Neural cell (in vitro differentiated cells): ENCODE measurements around the gene TMEM127. TPM values are rescaled to one million over a fixed set of nuclear protein-coding genes. Genes with fewer than 3 reads are reported as not detected.

Source experiments
- H2AFZ ChIP-seq: fragments of 200-600, 300-800 bp; sonication (generic), shearing (Covaris generic); 2 replicates; pipeline ENCODE4 v1.6.0; 2014; ENCODE audit warnings: low read depth, mild to moderate bottlenecking, antibody characterized with exemption, low read length, moderate library complexity
- H3F3A ChIP-seq: fragments of 200-600 bp; shearing (Covaris generic); 2 replicates; pipeline ENCODE4 v1.6.1; 2016; ENCODE audit warnings: mild to moderate bottlenecking, moderate library complexity, mixed read lengths, antibody characterized with exemption, low read length; ENCODE audit not compliant: insufficient read depth, poor library complexity, severe bottlenecking
- H3K27ac ChIP-seq: fragments of 200-600, 300-800 bp; sonication (generic), shearing (Covaris generic); 2 replicates; pipeline ENCODE4 v1.5.1; 2014; ENCODE audit warnings: mild to moderate bottlenecking, low read length, moderate library complexity
- H3K27me3 ChIP-seq: fragments of 300-800, 200-600 bp; sonication (generic), shearing (Covaris generic); 2 replicates; pipeline ENCODE4 v1.6.0; 2014; ENCODE audit warnings: mild to moderate bottlenecking, low read depth, low read length, moderate library complexity; ENCODE audit not compliant: insufficient read depth
- H3K36me3 ChIP-seq: fragments of 300-800, 200-600 bp; sonication (generic), shearing (Covaris generic); 2 replicates; pipeline ENCODE4 v1.5.1; 2014; ENCODE audit warnings: mild to moderate bottlenecking, antibody characterized with exemption, low read length, moderate library complexity; ENCODE audit not compliant: insufficient read depth
- H3K4me2 ChIP-seq: fragments of 300-800, 200-600 bp; sonication (generic), shearing (Covaris generic); 2 replicates; pipeline ENCODE4 v1.6.0; 2014; ENCODE audit warnings: mild to moderate bottlenecking, low read length
- H3K4me3 ChIP-seq: fragments of 300-800, 200-600 bp; sonication (generic), shearing (Covaris generic); 2 replicates; pipeline ENCODE4 v1.5.1; 2014; ENCODE audit warnings: mild to moderate bottlenecking, low read length, moderate library complexity
- H3K79me2 ChIP-seq: fragments of 200-600 bp; shearing (Covaris generic); replicated peaks from 2 replicates; pipeline ENCODE4 v1.6.0; 2014; ENCODE audit warnings: mild to moderate bottlenecking, low read length, moderate library complexity; ENCODE audit not compliant: insufficient read depth
- H3K9ac ChIP-seq: fragments of 300-800, 200-600 bp; sonication (generic), shearing (Covaris generic); 2 replicates; pipeline ENCODE4 v1.6.1; 2016; ENCODE audit warnings: mild to moderate bottlenecking, low read length, mixed read lengths
- H3K9me2 ChIP-seq: fragments of 200-600 bp; shearing (Covaris generic); 2 replicates; pipeline ENCODE4 v1.6.1; 2016; ENCODE audit warnings: mild to moderate bottlenecking, low read length, mixed read lengths; ENCODE audit not compliant: insufficient read depth
- H3K9me3 ChIP-seq: fragments of 200-600, 300-800 bp; sonication (generic), shearing (Covaris generic); 2 replicates; pipeline ENCODE4 v1.6.1; 2016; ENCODE audit warnings: mild to moderate bottlenecking, mixed run types, low read length, moderate library complexity, mixed read lengths
- H4K20me1 ChIP-seq: fragments of 200-600 bp; shearing (Covaris generic); 2 replicates; pipeline ENCODE4 v1.6.1; 2016; ENCODE audit warnings: mild to moderate bottlenecking, mixed run types; ENCODE audit not compliant: insufficient read depth
- CTCF ChIP-seq: fragments of 450-650 bp; IDR thresholded peaks from 2 replicates; pipeline ENCODE4 v1.5.1; 2014; ENCODE audit warnings: antibody characterized with exemption, mild to moderate bottlenecking, moderate library complexity; ENCODE audit not compliant: poor library complexity, severe bottlenecking
- EP300 ChIP-seq: fragments of 450-650 bp; conservative IDR thresholded peaks from 2 replicates; pipeline ENCODE4 v1.6.1; 2014; ENCODE audit warnings: antibody characterized with exemption, mild to moderate bottlenecking, moderate library complexity; ENCODE audit not compliant: poor library complexity, severe bottlenecking
- EZH2 ChIP-seq: fragments of 200-600, 300-800 bp; shearing (Covaris generic), sonication (generic); IDR thresholded peaks from 2 replicates; pipeline ENCODE4 v1.6.1; 2014; ENCODE audit warnings: antibody characterized with exemption, low read length, borderline replicate concordance, mild to moderate bottlenecking; ENCODE audit not compliant: insufficient read depth, poor library complexity, severe bottlenecking
- MXI1 ChIP-seq: fragments of 450-650 bp; conservative IDR thresholded peaks from 2 replicates; pipeline ENCODE4 v1.6.1; 2014; ENCODE audit warnings: antibody characterized with exemption, mild to moderate bottlenecking; ENCODE audit not compliant: poor library complexity, severe bottlenecking
- POLR2AphosphoS5 ChIP-seq: IDR thresholded peaks from 2 replicates; pipeline ENCODE4 v1.6.1; 2012
- RAD21 ChIP-seq: fragments of 450-650 bp; conservative IDR thresholded peaks from 2 replicates; pipeline ENCODE4 v1.6.1; 2014; ENCODE audit warnings: antibody characterized with exemption, mild to moderate bottlenecking, moderate library complexity
- REST ChIP-seq: IDR thresholded peaks from 2 replicates; pipeline ENCODE4 v1.6.1; 2012; ENCODE audit warnings: borderline replicate concordance
- SMC3 ChIP-seq: fragments of 450-650 bp; conservative IDR thresholded peaks from 2 replicates; pipeline ENCODE4 v1.6.1; 2014; ENCODE audit warnings: antibody characterized with exemption, mild to moderate bottlenecking, moderate library complexity; ENCODE audit not compliant: poor library complexity
- TAF1 ChIP-seq: IDR thresholded peaks from 2 replicates; pipeline ENCODE4 v1.6.1; 2012; ENCODE audit warnings: low read depth
- polyA plus RNA-seq: library from polyadenylated mRNA; depleted of rRNA; stranded (reverse); fragments of >200 nt; gene quantifications from 2 replicates; pipeline ENCODE4 v1.2.3, GENCODE V29; 2014

The TMEM127 gene
- polyA plus RNA-seq, 1 donor from 2014 or later: 19.1 TPM

- Histone ChIP-seq H3K9ac (no peak overlapping the region), H2AFZ (no peak overlapping the region), H3K4me2 (no peak overlapping the region), H4K20me1 (no peaks in the 10 kb centered on the region), H3K36me3 (no peaks in the 10 kb centered on the region), H3K9me2 (no peaks in the 10 kb centered on the region), H3K27ac (no peak overlapping the region), H3K27me3 (no peaks in the 10 kb centered on the region), H3K4me3 (no peak overlapping the region), H3K79me2 (no peaks in the 10 kb centered on the region), H3F3A (no peaks in the 10 kb centered on the region), H3K9me3 (no peaks in the 10 kb centered on the region)
- no peak for TF ChIP-seq REST
- no peak for TF ChIP-seq SMC3
- TF ChIP-seq RAD21: no peak
- TF ChIP-seq CTCF: no peak
- TF ChIP-seq TAF1: no peak
- TF ChIP-seq POLR2AphosphoS5: no peak
- no peak for TF ChIP-seq EZH2
- no peak for TF ChIP-seq EP300
- TF ChIP-seq MXI1: no peak
Observed at GRCh38 chr2:96243843-96244242, 22.0 kb downstream of the TMEM127 start.

- Histone ChIP-seq H4K20me1 (no peaks in the 10 kb centered on the region), H3K27ac (no peak overlapping the region), H3K4me2 (no peak overlapping the region), H3K9ac (no peak overlapping the region), H3K9me3 (no peaks in the 10 kb centered on the region), H3K9me2 (no peaks in the 10 kb centered on the region), H3K4me3 (no peak overlapping the region), H3K36me3 (no peaks in the 10 kb centered on the region), H2AFZ (no peak overlapping the region), H3K79me2 (no peaks in the 10 kb centered on the region), H3F3A (no peaks in the 10 kb centered on the region), H3K27me3 (no peaks in the 10 kb centered on the region)
- TF ChIP-seq EZH2 (no peak), POLR2AphosphoS5 (no peak), TAF1 (no peak), MXI1 (no peak), REST (no peak), SMC3 (no peak), EP300 (no peak)
Observed at GRCh38 chr2:96241900-96242611, 23.7 kb downstream of the TMEM127 start.
